Activated T-helper 17 cell treated with anti-CD3 and anti-CD28 coated beads, Interleukin-2, amount 50 U/mL, for 72 hours (primary cell): Measurements from ENCODE around the gene IER3IP1. TPM values are rescaled to one million over a fixed set of nuclear protein-coding genes. Genes with fewer than 3 reads are reported as not detected.
"Not testable (repeated sequence)": the region's sequence is repeated elsewhere in the genome, so short reads cannot be mapped to it uniquely, and the experiment has no call there.

ENCODE experiments used
- ATAC-seq: fragments of 150-1000 bp; cut with Tn5 transposase; replicated peaks from 2 replicates; pipeline ENCODE4 v1.10.0; 2021; ENCODE audit warnings: mild to moderate bottlenecking, moderate library complexity
- H3K27ac Mint-ChIP-seq: one replicate; pipeline ENCODE4 v1.8.0; 2022; ENCODE audit warnings: mixed read lengths
- H3K27me3 Mint-ChIP-seq: one replicate; pipeline ENCODE4 v1.8.0; 2022; ENCODE audit warnings: mixed read lengths
- H3K36me3 Mint-ChIP-seq: one replicate; pipeline ENCODE4 v1.8.0; 2022; ENCODE audit warnings: low read depth, mild to moderate bottlenecking, mixed read lengths
- H3K4me1 Mint-ChIP-seq: one replicate; pipeline ENCODE4 v1.8.0; 2022; ENCODE audit warnings: mixed read lengths
- H3K4me3 Mint-ChIP-seq: one replicate; pipeline ENCODE4 v1.8.0; 2022; ENCODE audit warnings: mild to moderate bottlenecking, mixed read lengths
- H3K9me3 Mint-ChIP-seq: one replicate; pipeline ENCODE4 v1.8.0; 2022; ENCODE audit warnings: mixed read lengths
- total RNA-seq, 2 donors: library from RNA; stranded (reverse); gene quantifications; one replicate each; pipeline ENCODE4 v1.2.3, GENCODE V29; 2022

IER3IP1 gene
- total RNA-seq, 2 donors from 2014 or later, result 7.5 to 11.2 TPM

- Mint-ChIP-seq H3K27ac (no peak overlapping the region), H3K4me1 (no peaks in the 10 kb centered on the region), H3K9me3 (no peaks in the 10 kb centered on the region), H3K27me3 (no peaks in the 10 kb centered on the region), H3K4me3 (no peak overlapping the region), H3K36me3 (no peaks in the 10 kb centered on the region)
- peak; percentile 16 for ATAC-seq
Observed at GRCh38 chr18:47175283-47175897, 774 bp downstream of the IER3IP1 start.

- no peak for ATAC-seq
- H3K36me3 Mint-ChIP-seq, result no peaks in the 10 kb centered on the region
- H3K9me3 Mint-ChIP-seq, result no peaks in the 10 kb centered on the region
- no peak overlapping the region for H3K4me3 Mint-ChIP-seq
- H3K27ac Mint-ChIP-seq, result no peak overlapping the region
- H3K27me3 Mint-ChIP-seq, result no peaks in the 10 kb centered on the region
- no peaks in the 10 kb centered on the region for H3K4me1 Mint-ChIP-seq
Observed at GRCh38 chr18:47174545-47175116, 1.5 kb downstream of the IER3IP1 start.

GRCh38 chr18:47172476-47172875 is 3.7 kb downstream of the IER3IP1 start:
- no peak for ATAC-seq

GRCh38 chr18:47168913-47169312 is 7.3 kb downstream of the IER3IP1 start:
- ATAC-seq, result peak; percentile 38
- Mint-ChIP-seq H3K4me3 (no peak overlapping the region), H3K9me3 (no peaks in the 10 kb centered on the region), H3K36me3 (peaks cover 10% of the 10 kb centered on the region), H3K27me3 (no peaks in the 10 kb centered on the region), H3K4me1 (peaks cover 15% of the 10 kb centered on the region), H3K27ac (no peak overlapping the region)

More at GRCh38 chr18:47172476-47172875, 3.7 kb downstream of the IER3IP1 start:
- Mint-ChIP-seq H3K27me3 (no peaks in the 10 kb centered on the region), H3K9me3 (no peaks in the 10 kb centered on the region), H3K4me3 (no peak overlapping the region), H3K36me3 (peaks cover 4% of the 10 kb centered on the region), H3K4me1 (no peaks in the 10 kb centered on the region), H3K27ac (no peak overlapping the region)

GRCh38 chr18:47168509-47168908 is 7.7 kb downstream of the IER3IP1 start:
- Mint-ChIP-seq H3K27ac (no peak overlapping the region), H3K4me1 (peaks cover 15% of the 10 kb centered on the region), H3K9me3 (no peaks in the 10 kb centered on the region), H3K36me3 (peaks cover 12% of the 10 kb centered on the region), H3K27me3 (no peaks in the 10 kb centered on the region), H3K4me3 (no peak overlapping the region)
- ATAC-seq, result peak; percentile 59

- no peak overlapping the region for H3K27ac Mint-ChIP-seq
- H3K36me3 Mint-ChIP-seq, result peaks cover 17% of the 10 kb centered on the region
- no peaks in the 10 kb centered on the region for H3K9me3 Mint-ChIP-seq
- H3K4me3 Mint-ChIP-seq, result no peak overlapping the region
- ATAC-seq, result no peak
- H3K27me3 Mint-ChIP-seq, result no peaks in the 10 kb centered on the region
- H3K4me1 Mint-ChIP-seq, result peaks cover 20% of the 10 kb centered on the region
Observed at GRCh38 chr18:47166294-47166693, 9.9 kb downstream of the IER3IP1 start.

- peaks cover 25% of the 10 kb centered on the region for H3K4me1 Mint-ChIP-seq
- H3K9me3 Mint-ChIP-seq, result no peaks in the 10 kb centered on the region
- peak overlapping the region; percentile 22 for H3K27ac Mint-ChIP-seq
- no peaks in the 10 kb centered on the region for H3K27me3 Mint-ChIP-seq
- H3K4me3 Mint-ChIP-seq, result no peak overlapping the region
- ATAC-seq, result peak; percentile 95
- H3K36me3 Mint-ChIP-seq, result peaks cover 24% of the 10 kb centered on the region
Observed at GRCh38 chr18:47163241-47163640, 12.9 kb downstream of the IER3IP1 start.

- no peak for ATAC-seq
- no peak overlapping the region for H3K27ac Mint-ChIP-seq
- H3K4me1 Mint-ChIP-seq, result peaks cover 15% of the 10 kb centered on the region
- H3K36me3 Mint-ChIP-seq, result peaks cover 47% of the 10 kb centered on the region
- no peaks in the 10 kb centered on the region for H3K9me3 Mint-ChIP-seq
- no peaks in the 10 kb centered on the region for H3K27me3 Mint-ChIP-seq
- H3K4me3 Mint-ChIP-seq, result no peak overlapping the region
Observed at GRCh38 chr18:47160256-47160655, 15.9 kb downstream of the IER3IP1 start.

GRCh38 chr18:47158404-47158803 is 17.8 kb downstream of the IER3IP1 start:
- H3K4me3 Mint-ChIP-seq, ATAC-seq: not testable (repeated sequence)

GRCh38 chr18:47151439-47151838 is 24.7 kb downstream of the IER3IP1 start:
- Mint-ChIP-seq H3K9me3 (peaks cover 4% of the 10 kb centered on the region), H3K4me1 (peaks cover 32% of the 10 kb centered on the region), H3K4me3 (peak overlapping the region; percentile 99), H3K27me3 (no peaks in the 10 kb centered on the region), H3K36me3 (peaks cover 36% of the 10 kb centered on the region), H3K27ac (peak overlapping the region; percentile 99)
- ATAC-seq, result no peak

More at GRCh38 chr18:47158404-47158803, 17.8 kb downstream of the IER3IP1 start:
- Mint-ChIP-seq H3K4me1 (peaks cover 10% of the 10 kb centered on the region), H3K36me3 (peaks cover 52% of the 10 kb centered on the region)
- not testable (repeated sequence) for H3K27me3 Mint-ChIP-seq, H3K27ac Mint-ChIP-seq, H3K9me3 Mint-ChIP-seq

- Mint-ChIP-seq H3K36me3 (peaks cover 30% of the 10 kb centered on the region), H3K27me3 (no peaks in the 10 kb centered on the region), H3K4me3 (peak overlapping the region; percentile 99), H3K9me3 (peaks cover 4% of the 10 kb centered on the region), H3K4me1 (peaks cover 32% of the 10 kb centered on the region), H3K27ac (peak overlapping the region; percentile 99)
- ATAC-seq, result peak; percentile 47
Observed at GRCh38 chr18:47150824-47151366, 25.3 kb downstream of the IER3IP1 start.

GRCh38 chr18:47150029-47150823 is 25.9 kb downstream of the IER3IP1 start, which contains the start of gene HDHD2:
Gene HDHD2, minus strand, starts transcription at chr18:47150500. Its CDS starts 14,061 bp downstream, at chr18:47136439.
- peak; percentile 94 for ATAC-seq

GRCh38 chr18:47149457-47150028 is 26.6 kb downstream of the IER3IP1 start:
- H3K4me3 Mint-ChIP-seq, result peak overlapping the region; percentile 99
- peaks cover 32% of the 10 kb centered on the region for H3K4me1 Mint-ChIP-seq
- H3K9me3 Mint-ChIP-seq, result peaks cover 4% of the 10 kb centered on the region
- no peaks in the 10 kb centered on the region for H3K27me3 Mint-ChIP-seq
- no peak for ATAC-seq
- H3K27ac Mint-ChIP-seq, result peak overlapping the region; percentile 99
- H3K36me3 Mint-ChIP-seq, result peaks cover 24% of the 10 kb centered on the region

More at GRCh38 chr18:47150029-47150823, 25.9 kb downstream of the IER3IP1 start, which contains the start of gene HDHD2:
- peaks cover 32% of the 10 kb centered on the region for H3K4me1 Mint-ChIP-seq
- H3K27ac Mint-ChIP-seq, result peak within 1 kb of the TSS; percentile 99
- H3K27me3 Mint-ChIP-seq, result no peaks in the 10 kb centered on the region
- peak within 1 kb of the TSS; percentile 99 for H3K4me3 Mint-ChIP-seq
- peaks cover 25% of the 10 kb centered on the region for H3K36me3 Mint-ChIP-seq
- peaks cover 4% of the 10 kb centered on the region for H3K9me3 Mint-ChIP-seq

- H3K36me3 Mint-ChIP-seq, result peaks cover 24% of the 10 kb centered on the region
- H3K4me1 Mint-ChIP-seq, result peaks cover 27% of the 10 kb centered on the region
- H3K9me3 Mint-ChIP-seq, result peaks cover 4% of the 10 kb centered on the region
- no peak overlapping the region for H3K4me3 Mint-ChIP-seq
- no peak for ATAC-seq
- H3K27ac Mint-ChIP-seq, result no peak overlapping the region
- H3K27me3 Mint-ChIP-seq, result no peaks in the 10 kb centered on the region
Observed at GRCh38 chr18:47146206-47146605, 30.0 kb downstream of the IER3IP1 start.
